Neural progenitor cell (in vitro differentiated cells): ENCODE measurements around the gene MT1G. TPM values are rescaled to one million over a fixed set of nuclear protein-coding genes. Genes with fewer than 3 reads are reported as not detected.
"Not testable (repeated sequence)": the region's sequence is repeated elsewhere in the genome, so short reads cannot be mapped to it uniquely, and the experiment has no call there.

Experiments
- DNase-seq: peaks from one replicate; pipeline ENCODE4 v3.0.0-alpha.2; 2016; ENCODE audit warnings: low spot score
- H2AFZ ChIP-seq: fragments of 200-600 bp; sonication (generic); replicated peaks from 2 replicates; pipeline ENCODE4 v1.6.1; 2016; ENCODE audit warnings: antibody characterized with exemption
- H3F3A ChIP-seq: fragments of 200-600 bp; sonication (generic); 2 replicates; pipeline ENCODE4 v1.6.1; 2016; ENCODE audit warnings: antibody characterized with exemption, low read depth
- H3K27ac ChIP-seq: fragments of 200-600 bp; sonication (generic); 2 replicates; pipeline ENCODE4 v1.5.1; 2016; ENCODE audit warnings: mild to moderate bottlenecking
- H3K27me3 ChIP-seq: fragments of 200-600 bp; sonication (generic); 2 replicates; pipeline ENCODE4 v1.6.1; 2016; ENCODE audit warnings: mild to moderate bottlenecking, moderate library complexity
- H3K36me3 ChIP-seq: fragments of 200-600 bp; sonication (generic); 2 replicates; pipeline ENCODE4 v1.5.1; 2016
- H3K4me1 ChIP-seq: fragments of 200-600 bp; sonication (generic); 2 replicates; pipeline ENCODE4 v1.6.1; 2016; ENCODE audit warnings: mixed run types
- H3K4me2 ChIP-seq: fragments of 200-600 bp; sonication (generic); 2 replicates; pipeline ENCODE4 v1.6.1; 2016
- H3K4me3 ChIP-seq: fragments of 200-600 bp; sonication (generic); 2 replicates; pipeline ENCODE4 v1.5.1; 2016
- H3K79me2 ChIP-seq: fragments of 200-600 bp; sonication (generic); 2 replicates; pipeline ENCODE4 v1.6.1; 2016; ENCODE audit warnings: low read depth
- H3K9ac ChIP-seq: fragments of 200-600 bp; sonication (generic); 2 replicates; pipeline ENCODE4 v1.6.1; 2016
- H3K9me3 ChIP-seq: fragments of 200-600 bp; sonication (generic); 2 replicates; pipeline ENCODE4 v1.5.1; 2016; ENCODE audit warnings: low read depth
- H4K20me1 ChIP-seq: fragments of 200-600 bp; sonication (generic); 2 replicates; pipeline ENCODE4 v1.6.1; 2016; ENCODE audit warnings: low read depth
- H3K27ac Mint-ChIP-seq: 3 replicates; pipeline ENCODE4 v1.8.0; 2021; ENCODE audit warnings: mixed read lengths
- H3K27me3 Mint-ChIP-seq: 2 replicates; pipeline ENCODE4 v1.8.0; 2022; ENCODE audit warnings: low read depth, mild to moderate bottlenecking, inconsistent platforms, moderate library complexity, mixed read lengths; ENCODE audit not compliant: insufficient read depth
- H3K36me3 Mint-ChIP-seq: 3 replicates; pipeline ENCODE4 v1.8.0; 2021; ENCODE audit warnings: mixed read lengths
- H3K4me1 Mint-ChIP-seq: 3 replicates; pipeline ENCODE4 v1.8.0; 2021; ENCODE audit warnings: mixed read lengths
- H3K4me3 Mint-ChIP-seq: 3 replicates; pipeline ENCODE4 v1.8.0; 2021; ENCODE audit warnings: mild to moderate bottlenecking, moderate library complexity, mixed read lengths
- H3K9me3 Mint-ChIP-seq: 3 replicates; pipeline ENCODE4 v1.8.0; 2020; ENCODE audit warnings: mixed read lengths
- CTCF ChIP-seq: fragments of 200-600 bp; sonication (generic); IDR thresholded peaks from 2 replicates; pipeline ENCODE4 v1.5.1; 2017; ENCODE audit warnings: antibody characterized with exemption, mild to moderate bottlenecking
- EZH2 ChIP-seq: fragments of 200-600 bp; sonication (generic); IDR thresholded peaks from 2 replicates; pipeline ENCODE4 v1.6.1; 2017; ENCODE audit warnings: antibody characterized with exemption, mild to moderate bottlenecking, moderate library complexity
- EZH2phosphoT487 ChIP-seq: fragments of 200-600 bp; sonication (generic); IDR thresholded peaks from 2 replicates; pipeline ENCODE4 v1.6.1; 2017; ENCODE audit warnings: antibody characterized with exemption
- total RNA-seq: library from RNA; depleted of rRNA; stranded (reverse); fragments of >200 nt; gene quantifications from 2 replicates; pipeline ENCODE4 v1.2.3, GENCODE V29; 2015; ENCODE audit warnings: low replicate concordance

Gene MT1G
- total RNA-seq, 1 donor from 2014 or later, result not detected

GRCh38 chr16:56679078-56679730 lies 11.3 kb upstream of the MT1G start:
- DNase-seq, result no peak
- H3K27ac Mint-ChIP-seq, result no peak overlapping the region
- no peak overlapping the region for H2AFZ ChIP-seq
- H3F3A ChIP-seq, result peaks cover 18% of the 10 kb centered on the region
- peaks cover 27% of the 10 kb centered on the region for H3K27me3 Mint-ChIP-seq
- H4K20me1 ChIP-seq, result no peaks in the 10 kb centered on the region
- H3K36me3 Mint-ChIP-seq, result no peaks in the 10 kb centered on the region
- no peak overlapping the region for H3K4me3 Mint-ChIP-seq
- TF ChIP-seq EZH2phosphoT487 (no peak), CTCF (no peak), EZH2 (no peak)
- peaks cover 5% of the 10 kb centered on the region for H3K4me1 ChIP-seq
- H3K9ac ChIP-seq, result no peak overlapping the region
- no peaks in the 10 kb centered on the region for H3K79me2 ChIP-seq
- peaks cover 22% of the 10 kb centered on the region for H3K4me1 Mint-ChIP-seq
- no peaks in the 10 kb centered on the region for H3K9me3 ChIP-seq
- peaks cover 99% of the 10 kb centered on the region for H3K27me3 ChIP-seq
- no peak overlapping the region for H3K4me3 ChIP-seq
- no peaks in the 10 kb centered on the region for H3K9me3 Mint-ChIP-seq
- no peak overlapping the region for H3K4me2 ChIP-seq
- no peaks in the 10 kb centered on the region for H3K36me3 ChIP-seq
- H3K27ac ChIP-seq, result no peak overlapping the region

DNA sequence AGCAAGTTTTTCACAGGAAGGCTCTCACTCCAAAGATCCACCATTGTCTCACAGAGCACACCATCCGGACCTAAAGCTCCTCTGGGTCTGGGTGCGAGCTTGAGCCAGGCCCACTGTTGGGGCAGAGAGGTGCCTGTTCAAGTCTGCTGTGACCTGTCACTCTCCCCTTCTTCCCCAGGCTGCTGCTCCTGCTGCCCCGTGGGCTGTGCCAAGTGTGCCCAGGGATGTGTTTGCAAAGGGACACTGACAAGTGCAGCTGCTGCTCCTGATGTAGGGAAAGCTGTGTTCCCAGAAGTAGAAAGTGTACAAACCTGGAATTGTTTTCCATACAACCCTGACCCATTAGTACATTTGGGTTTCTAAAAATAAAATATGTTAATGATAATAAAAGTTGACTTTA lies 9.6 kb upstream of the MT1G start:
- Histone ChIP-seq H3K4me2 (no peak overlapping the region), H3K27me3 (peaks cover 99% of the 10 kb centered on the region), H3K79me2 (no peaks in the 10 kb centered on the region), H4K20me1 (no peaks in the 10 kb centered on the region), H3K27ac (no peak overlapping the region), H3K4me1 (peaks cover 2% of the 10 kb centered on the region), H3K36me3 (no peaks in the 10 kb centered on the region), H3K4me3 (no peak overlapping the region), H3K9me3 (no peaks in the 10 kb centered on the region), H3K9ac (no peak overlapping the region), H2AFZ (no peak overlapping the region), H3F3A (peaks cover 18% of the 10 kb centered on the region)
- no peak for DNase-seq
- Mint-ChIP-seq H3K36me3 (no peaks in the 10 kb centered on the region), H3K27ac (no peak overlapping the region), H3K27me3 (peaks cover 38% of the 10 kb centered on the region), H3K4me1 (peaks cover 18% of the 10 kb centered on the region), H3K4me3 (no peak overlapping the region), H3K9me3 (no peaks in the 10 kb centered on the region)
- TF ChIP-seq EZH2phosphoT487 (no peak), CTCF (no peak), EZH2 (no peak)

DNA sequence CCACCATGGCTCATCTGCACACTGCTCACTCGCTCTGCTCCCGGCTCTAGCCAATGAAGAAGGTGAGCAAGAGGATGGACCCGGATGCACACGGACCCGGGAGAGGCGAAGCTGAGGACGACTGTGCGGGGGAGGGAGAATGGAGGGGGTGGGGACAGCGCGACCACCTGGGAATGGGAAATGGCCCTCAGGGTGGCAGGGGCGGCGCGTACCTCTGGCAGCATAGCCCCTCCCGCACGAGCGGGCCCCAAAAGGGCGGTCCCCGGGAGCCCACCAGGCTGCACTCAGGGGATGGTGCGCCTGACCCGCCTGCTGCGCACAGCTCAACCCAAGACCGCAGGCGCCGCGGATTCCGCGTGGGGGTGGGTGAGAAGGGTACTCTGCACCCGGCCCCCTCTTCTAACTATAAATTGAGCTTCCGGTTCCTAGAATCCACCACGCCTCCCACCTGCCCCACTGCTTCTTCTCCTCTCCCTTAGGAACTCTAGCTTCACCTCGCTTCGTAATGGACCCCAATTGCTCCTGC lies 7.9 kb upstream of the MT1G start:
- no peaks in the 10 kb centered on the region for H4K20me1 ChIP-seq
- H3K4me1 ChIP-seq, result no peaks in the 10 kb centered on the region
- H3K9me3 ChIP-seq, result no peaks in the 10 kb centered on the region
- Mint-ChIP-seq H3K4me3 (peak overlapping the region; percentile 59), H3K36me3 (no peaks in the 10 kb centered on the region), H3K9me3 (no peaks in the 10 kb centered on the region), H3K4me1 (peaks cover 3% of the 10 kb centered on the region), H3K27me3 (peaks cover 49% of the 10 kb centered on the region), H3K27ac (no peak overlapping the region)
- DNase-seq, result no peak
- H3K4me2 ChIP-seq, result peak overlapping the region; percentile 73
- H3K27ac ChIP-seq, result no peak overlapping the region
- H3K79me2 ChIP-seq, result no peaks in the 10 kb centered on the region
- H3K27me3 ChIP-seq, result peaks cover 99% of the 10 kb centered on the region
- TF ChIP-seq EZH2 (peak; percentile 59), CTCF (no peak)
- H3F3A ChIP-seq, result peaks cover 15% of the 10 kb centered on the region
- H3K9ac ChIP-seq, result no peak overlapping the region
- H3K4me3 ChIP-seq, result peak overlapping the region; percentile 45
- no peak overlapping the region for H2AFZ ChIP-seq
- no peaks in the 10 kb centered on the region for H3K36me3 ChIP-seq

DNA sequence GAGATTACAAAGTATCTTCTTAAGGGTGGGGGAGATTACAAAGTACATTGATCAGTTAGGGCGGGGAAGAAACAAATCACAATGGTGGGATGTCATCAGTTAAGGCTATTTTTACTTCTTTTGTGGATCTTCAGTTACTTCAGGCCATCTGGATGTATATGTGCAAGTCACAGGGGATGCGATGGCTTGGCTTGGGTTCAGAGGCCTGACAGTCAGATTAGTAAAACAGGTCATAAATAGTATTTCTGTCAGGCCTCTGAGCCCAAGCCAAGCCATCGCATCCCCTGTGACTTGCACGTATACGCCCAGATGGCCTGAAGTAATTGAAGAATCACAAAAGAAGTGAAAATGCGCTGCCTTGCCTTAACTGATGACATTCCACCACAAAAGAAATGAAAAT lies 6.7 kb upstream of the MT1G start:
- not testable (repeated sequence) for H3K9me3 Mint-ChIP-seq, H3K4me3 ChIP-seq, H3K27ac ChIP-seq, H3K9ac ChIP-seq, DNase-seq, H4K20me1 ChIP-seq, H2AFZ ChIP-seq, H3K4me3 Mint-ChIP-seq, H3K4me1 Mint-ChIP-seq, H3K4me2 ChIP-seq, H3K79me2 ChIP-seq, H3K36me3 Mint-ChIP-seq, H3K9me3 ChIP-seq, H3K36me3 ChIP-seq, H3K4me1 ChIP-seq, H3K27ac Mint-ChIP-seq
- peaks cover 58% of the 10 kb centered on the region for H3K27me3 Mint-ChIP-seq
- peaks cover 100% of the 10 kb centered on the region for H3K27me3 ChIP-seq
- H3F3A ChIP-seq, result peaks cover 13% of the 10 kb centered on the region
